ENCODE results near the gene TTLL11. TPM values are rescaled to one million over a fixed set of nuclear protein-coding genes. Genes with fewer than 3 reads are reported as not detected.
A peak's percentile ranks its signal among the peaks of the same experiment; 100 is the strongest.
"Not testable (repeated sequence)": the region's sequence is repeated elsewhere in the genome, so short reads cannot be mapped to it uniquely, and the experiment has no call there.

The TTLL11 gene
- total RNA-seq, 4 donors from 2014 or later, result 12.3 to 20.5 (median 15.3) TPM

- no peaks in the 10 kb centered on the region for H3K9me3 ChIP-seq
These were observed 197.1 kb downstream of the TTLL11 start for GRCh38 chr9:121895818-121896544.

GRCh38 chr9:121895358-121895757, 197.8 kb downstream of the TTLL11 start:
- in situ Hi-C loops (cut with MboI; ENCODE audit: low sequenced_read_pairs in 4 of 4), result no loop called here
- no peaks in the 10 kb centered on the region for H3K27me3 ChIP-seq
- ATAC-seq (no peak), DNase-seq (no peak)
- intact Hi-C loops (cut with DNase I; ENCODE audit: low total_unique reads), result no loop called here
- no peak overlapping the region for H3K27ac ChIP-seq
- peaks cover 4 to 13% of the 10 kb centered on the region in 2 donors for H3K4me1 ChIP-seq
- no peaks in the 10 kb centered on the region for H3K36me3 ChIP-seq
- no peak for TF ChIP-seq POLR2A (IDR thresholded peaks at IDR 0.05)
- TF ChIP-seq CTCF (IDR thresholded peaks at IDR 0.05 in 4 of 5, conservative IDR thresholded peaks at IDR 0.05 in 1 of 5), result no peak
- no peaks in the 10 kb centered on the region for H3K9me3 ChIP-seq
- no peak overlapping the region for H3K4me3 ChIP-seq

More at GRCh38 chr9:121895818-121896544, 197.1 kb downstream of the TTLL11 start:
- Histone ChIP-seq H3K27me3 (no peaks in the 10 kb centered on the region), H3K4me1 (peaks cover 4 to 13% of the 10 kb centered on the region in 2 donors), H3K36me3 (no peaks in the 10 kb centered on the region), H3K27ac (no peak overlapping the region), H3K4me3 (no peak overlapping the region)
- ATAC-seq (peak in 1 of 2 donors; percentile 21), DNase-seq (no peak)
- intact Hi-C loops (cut with DNase I; ENCODE audit: low total_unique reads) (no loop called here), in situ Hi-C loops (cut with MboI; ENCODE audit: low sequenced_read_pairs in 4 of 4) (no loop called here)
- TF ChIP-seq CTCF (IDR thresholded peaks at IDR 0.05 in 4 of 5, conservative IDR thresholded peaks at IDR 0.05 in 1 of 5) (no peak), POLR2A (IDR thresholded peaks at IDR 0.05) (no peak)

- in situ Hi-C loops (cut with MboI; ENCODE audit: low sequenced_read_pairs in 4 of 4); H3K36me3 ChIP-seq; DNase-seq; H3K27ac ChIP-seq; H3K4me3 ChIP-seq; H3K9me3 ChIP-seq; intact Hi-C loops (cut with DNase I; ENCODE audit: low total_unique reads); H3K27me3 ChIP-seq; ATAC-seq: not testable (repeated sequence)
- H3K4me1 ChIP-seq, result peaks cover 4 to 13% of the 10 kb centered on the region in 2 donors
These were observed 198.7 kb downstream of the TTLL11 start for GRCh38 chr9:121894380-121894779.

- no peak overlapping the region for H3K27ac ChIP-seq
- H3K9me3 ChIP-seq, result no peaks in the 10 kb centered on the region
- intact Hi-C loops (cut with DNase I; ENCODE audit: low total_unique reads) (no loop called here), in situ Hi-C loops (cut with MboI; ENCODE audit: low sequenced_read_pairs in 4 of 4) (no loop called here)
- H3K36me3 ChIP-seq, result no peaks in the 10 kb centered on the region
- H3K4me3 ChIP-seq, result no peak overlapping the region
- TF ChIP-seq POLR2A (IDR thresholded peaks at IDR 0.05) (no peak), CTCF (IDR thresholded peaks at IDR 0.05 in 4 of 5, conservative IDR thresholded peaks at IDR 0.05 in 1 of 5) (no peak)
- ATAC-seq (no peak), DNase-seq (no peak)
- peaks cover 4 to 13% of the 10 kb centered on the region in 2 donors for H3K4me1 ChIP-seq
- H3K27me3 ChIP-seq, result no peaks in the 10 kb centered on the region
These were observed 199.3 kb downstream of the TTLL11 start for GRCh38 chr9:121893786-121894185.

GRCh38 chr9:121892706-121893105, 200.4 kb downstream of the TTLL11 start:
- intact Hi-C loops (cut with DNase I; ENCODE audit: low total_unique reads), result no loop called here
- in situ Hi-C loops (cut with MboI; ENCODE audit: low sequenced_read_pairs in 4 of 4), result no loop called here
- Histone ChIP-seq H3K36me3 (no peaks in the 10 kb centered on the region), H3K27ac (no peak overlapping the region), H3K27me3 (no peaks in the 10 kb centered on the region), H3K4me1 (peaks cover 0 to 5% of the 10 kb centered on the region in 2 donors), H3K9me3 (no peaks in the 10 kb centered on the region), H3K4me3 (no peak overlapping the region)
- TF ChIP-seq POLR2A (IDR thresholded peaks at IDR 0.05), result no peak
- TF ChIP-seq CTCF (IDR thresholded peaks at IDR 0.05 in 4 of 5, conservative IDR thresholded peaks at IDR 0.05 in 1 of 5), result no peak
- ATAC-seq (no peak), DNase-seq (no peak)
